CD4-positive, alpha-beta memory T cell (primary cell): ENCODE results near the gene NXPH3. TPM values are rescaled to one million over a fixed set of nuclear protein-coding genes. Genes with fewer than 3 reads are reported as not detected.

ENCODE experiments used
- CTCF ChIA-PET: fragments of 350-600 bp; sonication (Branson Sonifier 250); formaldehyde crosslinking; loops from one replicate; lab custom pipeline; 2021; ENCODE audit warnings: inconsistent platforms; ENCODE audit not compliant: partially characterized antibody; lab: Charles Lee
- POLR2A ChIA-PET: fragments of 350-600 bp; sonication (Branson Sonifier 250); formaldehyde crosslinking; loops from one replicate; lab custom pipeline; 2021; ENCODE audit not compliant: partially characterized antibody; lab: Charles Lee
- DNase-seq, 5 donors: peaks; one replicate each; pipeline versions ENCODE4 v3.0.0 to v3.0.0-alpha.2; 2020 to 2022; ENCODE audit warnings: mixed read lengths in 1 of 5
- H3K27ac ChIP-seq: one replicate; pipeline ENCODE4 v1.7.0; 2013; ENCODE audit warnings: low read depth, low read length
- H3K27me3 ChIP-seq: 2 replicates; pipeline ENCODE4 v1.7.0; 2013; ENCODE audit warnings: mild to moderate bottlenecking, low read length, moderate library complexity; ENCODE audit not compliant: insufficient read depth
- H3K36me3 ChIP-seq: 2 replicates; pipeline ENCODE4 v1.7.0; 2013; ENCODE audit warnings: mild to moderate bottlenecking, low read length, moderate library complexity; ENCODE audit not compliant: insufficient read depth
- H3K4me1 ChIP-seq: 2 replicates; pipeline ENCODE4 v1.7.0; 2013; ENCODE audit warnings: mild to moderate bottlenecking, low read length, moderate library complexity; ENCODE audit not compliant: insufficient read depth
- H3K4me3 ChIP-seq, 2 donors: one replicate each; pipeline ENCODE4 v1.7.0; 2013; ENCODE audit warnings: low read length in 2 of 2, mild to moderate bottlenecking in 1 of 2
- H3K9me3 ChIP-seq, 2 donors: one replicate each; pipeline ENCODE4 v1.7.0; 2013; ENCODE audit warnings: low read length in 2 of 2, control low read depth in 1 of 2; ENCODE audit not compliant: control insufficient read depth in 1 of 2
- H3K27ac Mint-ChIP-seq, 7 donors: one replicate each; pipeline ENCODE4 v1.8.0; 2020 to 2021; ENCODE audit warnings: mixed read lengths in 7 of 7, mild to moderate bottlenecking in 6 of 7, inconsistent platforms in 3 of 7, moderate library complexity in 3 of 7
- H3K27me3 Mint-ChIP-seq, 2 donors: one replicate each; pipeline ENCODE4 v1.8.0; 2020 to 2021; ENCODE audit warnings: mixed read lengths in 2 of 2
- H3K36me3 Mint-ChIP-seq, 2 donors: one replicate each; pipeline ENCODE4 v1.8.0; 2020 to 2021; ENCODE audit warnings: mixed read lengths in 2 of 2, inconsistent platforms in 1 of 2, mild to moderate bottlenecking in 1 of 2
- H3K4me1 Mint-ChIP-seq, 4 donors: one replicate each; pipeline ENCODE4 v1.8.0; 2020 to 2021; ENCODE audit warnings: mixed read lengths in 4 of 4, mild to moderate bottlenecking in 1 of 4
- H3K4me3 Mint-ChIP-seq, 8 donors: one replicate each; pipeline ENCODE4 v1.8.0; 2020 to 2021; ENCODE audit warnings: mixed read lengths in 8 of 8, mild to moderate bottlenecking in 7 of 8, moderate library complexity in 6 of 8, inconsistent platforms in 3 of 8
- H3K9me3 Mint-ChIP-seq, 8 donors: one replicate each; pipeline ENCODE4 v1.8.0; 2020 to 2021; ENCODE audit warnings: mixed read lengths in 8 of 8, mild to moderate bottlenecking in 5 of 8, inconsistent platforms in 3 of 8, moderate library complexity in 1 of 8
- intact Hi-C: fragments of 100-400 bp; cut with micrococcal nuclease; formaldehyde crosslinking; loops from one replicate; pipeline ENCODE4 v1.15.1; 2023
- polyA plus RNA-seq, 2 donors: library from polyadenylated mRNA; unstranded; fragments of 300-500 nt; fragmentation: Illumina TruSeq; gene quantifications; one replicate each; pipeline ENCODE4 v1.2.3, GENCODE V29; 2021
- total RNA-seq, 2 experiments: library from RNA; stranded (reverse); gene quantifications; one replicate each; pipeline ENCODE4 v1.2.3, GENCODE V29; 2021

NXPH3 gene
- total and polyA plus RNA-seq, 4 experiments from 2014 or later: not detected

GRCh38 chr17:49580981-49581647, 5.4 kb downstream of the NXPH3 start:
- no peak overlapping the region for H3K27ac Mint-ChIP-seq
- peaks cover 0 to 3% of the 10 kb centered on the region in 2 donors for H3K36me3 Mint-ChIP-seq
- Histone ChIP-seq H3K36me3 (no peaks in the 10 kb centered on the region), H3K4me3 (no peak overlapping the region), H3K9me3 (no peaks in the 10 kb centered on the region), H3K4me1 (peaks cover 10% of the 10 kb centered on the region), H3K27ac (no peak overlapping the region), H3K27me3 (peaks cover 11% of the 10 kb centered on the region)
- CTCF ChIA-PET: interaction anchor here (0.7 to 1.9 kb wide), 2 partner anchors 11 to 23 kb away, joined by 4 read pairs; no protein-coding TSS in a partner anchor
- intact Hi-C loops: no loop called here
- POLR2A ChIA-PET: no interaction called here
- no peak for DNase-seq
- H3K4me1 Mint-ChIP-seq: peaks cover 0 to 12% (median 6%) of the 10 kb centered on the region in 4 donors
- no peak overlapping the region for H3K4me3 Mint-ChIP-seq
- H3K9me3 Mint-ChIP-seq: no peaks in the 10 kb centered on the region
- H3K27me3 Mint-ChIP-seq: peaks cover 7 to 18% of the 10 kb centered on the region in 2 donors

- ChIA-PET CTCF (no interaction called here), POLR2A (no interaction called here)
- no peaks in the 10 kb centered on the region for H3K9me3 Mint-ChIP-seq
- Histone ChIP-seq H3K9me3 (no peaks in the 10 kb centered on the region), H3K27me3 (peaks cover 11% of the 10 kb centered on the region), H3K27ac (no peak overlapping the region), H3K4me1 (peaks cover 5% of the 10 kb centered on the region), H3K36me3 (no peaks in the 10 kb centered on the region), H3K4me3 (no peak overlapping the region)
- H3K4me3 Mint-ChIP-seq: no peak overlapping the region
- H3K27me3 Mint-ChIP-seq: peaks cover 7 to 18% of the 10 kb centered on the region in 2 donors
- no peak for DNase-seq
- H3K36me3 Mint-ChIP-seq: peaks cover 0 to 3% of the 10 kb centered on the region in 2 donors
- no peak overlapping the region for H3K27ac Mint-ChIP-seq
- H3K4me1 Mint-ChIP-seq: peaks cover 1 to 12% (median 5%) of the 10 kb centered on the region in 4 donors
- intact Hi-C loops: no loop called here
Observed at GRCh38 chr17:49581648-49581998, 6.0 kb downstream of the NXPH3 start.

DNA sequence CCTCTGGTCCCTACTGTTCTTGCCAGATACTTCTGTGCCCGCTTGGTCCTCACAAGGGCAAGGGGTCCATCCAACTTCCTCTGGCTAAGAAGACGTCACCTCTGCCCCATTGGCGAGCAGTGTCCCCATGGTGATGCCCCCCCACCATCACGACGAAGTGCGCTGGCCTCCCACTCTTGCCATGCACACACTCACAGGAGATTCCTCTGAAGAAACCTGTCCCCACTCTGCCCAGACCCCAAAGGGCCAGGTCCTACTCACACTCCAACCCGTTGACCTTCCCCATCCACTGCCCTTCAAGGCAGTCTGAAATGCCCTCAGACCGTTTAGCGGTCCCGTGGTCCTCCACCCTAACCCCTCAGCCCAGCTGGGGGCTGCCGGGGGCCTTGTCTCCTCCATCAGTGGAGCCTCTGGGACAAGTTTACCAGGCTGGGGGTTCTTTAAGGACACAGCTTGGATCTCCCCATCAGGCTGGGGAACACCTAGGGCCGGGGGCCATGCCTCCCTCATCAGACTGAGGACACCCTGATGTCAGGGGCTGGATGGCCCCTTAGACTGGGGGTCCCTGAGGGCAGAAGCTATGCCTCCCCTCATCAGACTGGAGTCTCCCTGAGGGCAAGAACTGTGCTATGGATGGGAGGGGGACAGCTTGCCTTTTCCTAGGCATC, 6.5 kb downstream of the NXPH3 start:
- no peak for DNase-seq
- peaks cover 0 to 3% of the 10 kb centered on the region in 2 donors for H3K36me3 Mint-ChIP-seq
- H3K4me3 ChIP-seq: no peak overlapping the region
- intact Hi-C loops: no loop called here
- CTCF ChIA-PET: interaction anchor here (1.1 kb wide), 1 partner anchor 26 kb away, joined by 5 read pairs; no protein-coding TSS in a partner anchor
- H3K4me1 Mint-ChIP-seq: peaks cover 0 to 8% (median 3%) of the 10 kb centered on the region in 4 donors
- H3K4me3 Mint-ChIP-seq: no peak overlapping the region
- POLR2A ChIA-PET: no interaction called here
- no peaks in the 10 kb centered on the region for H3K36me3 ChIP-seq
- H3K27me3 ChIP-seq: peaks cover 8% of the 10 kb centered on the region
- no peaks in the 10 kb centered on the region for H3K9me3 ChIP-seq
- no peak overlapping the region for H3K27ac ChIP-seq
- H3K27me3 Mint-ChIP-seq: peaks cover 5 to 13% of the 10 kb centered on the region in 2 donors
- no peaks in the 10 kb centered on the region for H3K4me1 ChIP-seq
- no peaks in the 10 kb centered on the region for H3K9me3 Mint-ChIP-seq
- peak overlapping the region in 2 of 7 donors; percentile 19 to 29 for H3K27ac Mint-ChIP-seq

DNA sequence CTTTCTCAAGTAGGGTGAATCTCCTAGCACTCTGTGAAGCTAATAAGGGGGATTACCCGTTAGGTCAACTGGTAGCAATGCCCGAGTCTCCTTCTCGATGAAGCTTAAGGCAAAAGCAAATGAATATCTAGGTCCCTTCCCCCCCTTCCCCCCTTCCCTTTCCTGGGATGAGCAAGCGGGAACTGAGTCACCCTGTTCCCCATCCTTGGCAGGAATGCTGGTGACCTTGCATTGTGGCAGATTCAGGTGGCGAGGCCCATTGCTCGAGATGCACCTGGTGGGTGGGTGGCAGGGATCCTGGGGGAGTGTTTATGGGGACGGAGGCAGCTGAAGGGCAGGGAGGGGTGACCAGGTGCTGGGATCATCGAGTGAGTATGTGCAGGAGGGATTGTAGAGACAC, 7.1 kb downstream of the NXPH3 start:
- Histone ChIP-seq H3K4me3 (no peak overlapping the region), H3K9me3 (no peaks in the 10 kb centered on the region), H3K36me3 (no peaks in the 10 kb centered on the region), H3K4me1 (no peaks in the 10 kb centered on the region), H3K27ac (no peak overlapping the region), H3K27me3 (peaks cover 4% of the 10 kb centered on the region)
- Mint-ChIP-seq H3K4me1 (peaks cover 0 to 4% (median 2%) of the 10 kb centered on the region in 4 donors), H3K27ac (no peak overlapping the region), H3K27me3 (peaks cover under 1 to 7% of the 10 kb centered on the region in 2 donors), H3K9me3 (no peaks in the 10 kb centered on the region), H3K4me3 (no peak overlapping the region), H3K36me3 (peaks cover 0 to 3% of the 10 kb centered on the region in 2 donors)
- ChIA-PET CTCF (interaction anchor here (1.1 kb wide), 1 partner anchor 27 kb away, joined by 5 read pairs; no protein-coding TSS in a partner anchor), POLR2A (no interaction called here)
- intact Hi-C loops: no loop called here
- no peak for DNase-seq

GRCh38 chr17:49583226-49583625, 7.6 kb downstream of the NXPH3 start:
- no peak overlapping the region for H3K4me3 ChIP-seq
- no peaks in the 10 kb centered on the region for H3K9me3 ChIP-seq
- H3K36me3 ChIP-seq: no peaks in the 10 kb centered on the region
- no peak overlapping the region for H3K27ac ChIP-seq
- ChIA-PET POLR2A (no interaction called here), CTCF (interaction anchor here (1.1 kb wide), 1 partner anchor 27 kb away, joined by 5 read pairs; no protein-coding TSS in a partner anchor)
- intact Hi-C loops: no loop called here
- DNase-seq: no peak
- peaks cover 0 to 3% of the 10 kb centered on the region in 2 donors for H3K27me3 Mint-ChIP-seq
- no peaks in the 10 kb centered on the region for H3K4me1 ChIP-seq
- H3K4me1 Mint-ChIP-seq: peaks cover 0 to 9% (median 2%) of the 10 kb centered on the region in 4 donors
- H3K4me3 Mint-ChIP-seq: no peak overlapping the region
- H3K27me3 ChIP-seq: no peaks in the 10 kb centered on the region
- H3K9me3 Mint-ChIP-seq: no peaks in the 10 kb centered on the region
- no peak overlapping the region for H3K27ac Mint-ChIP-seq
- peaks cover 0 to 3% of the 10 kb centered on the region in 2 donors for H3K36me3 Mint-ChIP-seq

DNA sequence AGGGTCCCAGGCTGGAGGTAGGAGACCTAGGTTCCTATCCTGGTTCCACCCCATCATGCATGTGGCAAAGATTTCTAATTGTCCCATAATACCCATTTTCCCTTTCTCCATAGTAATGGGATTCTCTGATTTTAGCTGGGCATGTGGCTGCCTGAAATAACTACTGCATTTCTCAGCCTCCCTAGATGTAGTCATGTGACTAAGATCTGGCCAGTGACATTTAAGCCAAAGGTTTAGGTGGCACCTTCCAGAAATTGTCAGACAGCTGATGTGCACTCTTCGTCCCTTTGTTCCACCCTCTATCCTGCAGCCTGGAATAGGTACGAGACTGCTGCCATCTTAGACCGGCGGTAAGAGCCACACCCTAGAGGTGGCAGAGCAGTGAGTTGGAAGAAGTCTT, 8.2 kb downstream of the NXPH3 start:
- DNase-seq: no peak
- H3K4me1 Mint-ChIP-seq: peaks cover 0 to 12% (median 5%) of the 10 kb centered on the region in 4 donors
- no peak overlapping the region for H3K4me3 Mint-ChIP-seq
- ChIA-PET POLR2A (no interaction called here), CTCF (no interaction called here)
- H3K4me3 ChIP-seq: no peak overlapping the region
- no peak overlapping the region for H3K27ac ChIP-seq
- peak overlapping the region in 1 of 7 donors; percentile 64 for H3K27ac Mint-ChIP-seq
- H3K4me1 ChIP-seq: no peaks in the 10 kb centered on the region
- H3K9me3 ChIP-seq: no peaks in the 10 kb centered on the region
- no peaks in the 10 kb centered on the region for H3K27me3 ChIP-seq
- H3K36me3 ChIP-seq: no peaks in the 10 kb centered on the region
- peaks cover 0 to 2% of the 10 kb centered on the region in 2 donors for H3K27me3 Mint-ChIP-seq
- no peaks in the 10 kb centered on the region for H3K9me3 Mint-ChIP-seq
- H3K36me3 Mint-ChIP-seq: peaks cover 0 to 3% of the 10 kb centered on the region in 2 donors
- intact Hi-C loops: no loop called here

GRCh38 chr17:49585422-49586027, 9.9 kb downstream of the NXPH3 start:
- H3K4me1 ChIP-seq: no peaks in the 10 kb centered on the region
- no peak overlapping the region for H3K27ac ChIP-seq
- no peaks in the 10 kb centered on the region for H3K36me3 ChIP-seq
- peaks cover 0 to 3% of the 10 kb centered on the region in 2 donors for H3K36me3 Mint-ChIP-seq
- H3K27ac Mint-ChIP-seq: no peak overlapping the region
- POLR2A ChIA-PET: no interaction called here
- no peaks in the 10 kb centered on the region for H3K27me3 Mint-ChIP-seq
- CTCF ChIA-PET: no interaction called here
- H3K9me3 Mint-ChIP-seq: no peaks in the 10 kb centered on the region
- H3K4me1 Mint-ChIP-seq: peaks cover 0 to 12% (median 5%) of the 10 kb centered on the region in 4 donors
- H3K4me3 Mint-ChIP-seq: peak overlapping the region in 1 of 8 donors; percentile 36
- no peaks in the 10 kb centered on the region for H3K27me3 ChIP-seq
- no peak for DNase-seq
- H3K4me3 ChIP-seq: no peak overlapping the region
- intact Hi-C loops: no loop called here
- H3K9me3 ChIP-seq: no peaks in the 10 kb centered on the region
